Erythroblast (primary cell): ENCODE results near the gene WTAP.

Experiments used
- GATA1 ChIP-seq: IDR thresholded peaks from 2 replicates; pipeline ENCODE4 v1.6.1; 2011; ENCODE audit warnings: low read depth, mild to moderate bottlenecking, control low read depth, low read length, moderate library complexity
- POLR2A ChIP-seq: IDR thresholded peaks from 2 replicates; pipeline ENCODE4 v1.6.1; 2011; ENCODE audit warnings: mild to moderate bottlenecking, low read length

DNA sequence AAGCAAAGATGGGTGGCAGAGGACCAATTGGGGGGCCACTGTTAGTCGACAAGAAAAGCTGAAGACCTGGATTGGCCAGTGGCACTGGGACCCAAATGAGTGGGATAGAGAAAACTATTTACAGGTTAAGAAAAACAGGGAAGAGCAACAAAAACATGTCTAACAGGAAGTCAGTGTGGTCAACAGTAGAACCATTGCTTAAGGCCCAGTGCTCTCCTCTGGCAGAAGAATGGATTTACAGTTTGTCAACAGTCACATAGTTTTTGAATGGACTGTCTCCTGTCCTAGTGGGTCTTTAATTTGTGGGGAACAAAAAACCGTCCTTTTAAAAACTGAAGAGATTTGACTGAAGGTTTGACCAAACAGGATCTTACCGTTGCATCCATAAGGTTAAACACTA lies 12.1 kb upstream of the WTAP start:
- TF ChIP-seq POLR2A (no peak), GATA1 (no peak)
